HL-60 (cell line): ENCODE data around the gene PIGR.
A peak's percentile ranks its signal among the peaks of the same experiment; 100 is the strongest.

ENCODE experiments used
- DNase-seq, 2 experiments: peaks; one replicate each; pipeline ENCODE4 v3.0.0-alpha.2; 2010 to 2020; ENCODE audit warnings: low read depth in 1 of 2, low spot score in 1 of 2
- H3K27ac ChIP-seq: fragments of 250-450 bp; sonication (Bioruptor Pico); replicated peaks from 2 replicates; pipeline ENCODE4 v1.5.1; 2020; ENCODE audit warnings: mild to moderate bottlenecking, moderate library complexity
- H3K27me3 ChIP-seq: fragments of 250-450 bp; sonication (Bioruptor Pico); 2 replicates; pipeline ENCODE4 v1.5.1; 2021; ENCODE audit warnings: mild to moderate bottlenecking, moderate library complexity; ENCODE audit not compliant: insufficient read depth, poor library complexity, severe bottlenecking
- H3K4me3 ChIP-seq: replicated peaks from 2 replicates; pipeline ENCODE4 v1.5.1; 2011; ENCODE audit warnings: mild to moderate bottlenecking, control low read depth, low read length; ENCODE audit not compliant: insufficient read depth
- GABPA ChIP-seq: IDR thresholded peaks from 2 replicates; pipeline ENCODE4 v1.6.1; 2012; ENCODE audit warnings: low read depth
- POLR2AphosphoS5 ChIP-seq: IDR thresholded peaks from 2 replicates; pipeline ENCODE4 v1.6.1; 2012; ENCODE audit warnings: low read depth
- SPI1 ChIP-seq: IDR thresholded peaks from 2 replicates; pipeline ENCODE4 v1.6.1; 2012; ENCODE audit warnings: low read depth, mild to moderate bottlenecking, borderline replicate concordance
- TF ChIP-seq, protein P1 (sequence below): IDR thresholded peaks from one replicate; pipeline ENCODE4 v1.5.1; 2011; ENCODE audit warnings: low read length, control low read depth, inconsistent platforms; ENCODE audit not compliant: insufficient read depth
- TF ChIP-seq, protein P2 (sequence below): IDR thresholded peaks from 2 replicates; pipeline ENCODE4 v1.6.1; 2012; ENCODE audit warnings: low read depth; ENCODE audit not compliant: insufficient replicate concordance

PIGR gene

GRCh38 chr1:206974140-206974539 is 27.9 kb upstream of the PIGR start:
- Histone ChIP-seq H3K4me3 (no peak overlapping the region), H3K27me3 (no peaks in the 10 kb centered on the region), H3K27ac (no peak overlapping the region)
- TF ChIP-seq POLR2AphosphoS5 (no peak), GABPA (no peak), SPI1 (no peak)
- TF ChIP-seq, protein P1, sequence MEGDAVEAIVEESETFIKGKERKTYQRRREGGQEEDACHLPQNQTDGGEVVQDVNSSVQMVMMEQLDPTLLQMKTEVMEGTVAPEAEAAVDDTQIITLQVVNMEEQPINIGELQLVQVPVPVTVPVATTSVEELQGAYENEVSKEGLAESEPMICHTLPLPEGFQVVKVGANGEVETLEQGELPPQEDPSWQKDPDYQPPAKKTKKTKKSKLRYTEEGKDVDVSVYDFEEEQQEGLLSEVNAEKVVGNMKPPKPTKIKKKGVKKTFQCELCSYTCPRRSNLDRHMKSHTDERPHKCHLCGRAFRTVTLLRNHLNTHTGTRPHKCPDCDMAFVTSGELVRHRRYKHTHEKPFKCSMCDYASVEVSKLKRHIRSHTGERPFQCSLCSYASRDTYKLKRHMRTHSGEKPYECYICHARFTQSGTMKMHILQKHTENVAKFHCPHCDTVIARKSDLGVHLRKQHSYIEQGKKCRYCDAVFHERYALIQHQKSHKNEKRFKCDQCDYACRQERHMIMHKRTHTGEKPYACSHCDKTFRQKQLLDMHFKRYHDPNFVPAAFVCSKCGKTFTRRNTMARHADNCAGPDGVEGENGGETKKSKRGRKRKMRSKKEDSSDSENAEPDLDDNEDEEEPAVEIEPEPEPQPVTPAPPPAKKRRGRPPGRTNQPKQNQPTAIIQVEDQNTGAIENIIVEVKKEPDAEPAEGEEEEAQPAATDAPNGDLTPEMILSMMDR: no peak
- TF ChIP-seq, protein P2, sequence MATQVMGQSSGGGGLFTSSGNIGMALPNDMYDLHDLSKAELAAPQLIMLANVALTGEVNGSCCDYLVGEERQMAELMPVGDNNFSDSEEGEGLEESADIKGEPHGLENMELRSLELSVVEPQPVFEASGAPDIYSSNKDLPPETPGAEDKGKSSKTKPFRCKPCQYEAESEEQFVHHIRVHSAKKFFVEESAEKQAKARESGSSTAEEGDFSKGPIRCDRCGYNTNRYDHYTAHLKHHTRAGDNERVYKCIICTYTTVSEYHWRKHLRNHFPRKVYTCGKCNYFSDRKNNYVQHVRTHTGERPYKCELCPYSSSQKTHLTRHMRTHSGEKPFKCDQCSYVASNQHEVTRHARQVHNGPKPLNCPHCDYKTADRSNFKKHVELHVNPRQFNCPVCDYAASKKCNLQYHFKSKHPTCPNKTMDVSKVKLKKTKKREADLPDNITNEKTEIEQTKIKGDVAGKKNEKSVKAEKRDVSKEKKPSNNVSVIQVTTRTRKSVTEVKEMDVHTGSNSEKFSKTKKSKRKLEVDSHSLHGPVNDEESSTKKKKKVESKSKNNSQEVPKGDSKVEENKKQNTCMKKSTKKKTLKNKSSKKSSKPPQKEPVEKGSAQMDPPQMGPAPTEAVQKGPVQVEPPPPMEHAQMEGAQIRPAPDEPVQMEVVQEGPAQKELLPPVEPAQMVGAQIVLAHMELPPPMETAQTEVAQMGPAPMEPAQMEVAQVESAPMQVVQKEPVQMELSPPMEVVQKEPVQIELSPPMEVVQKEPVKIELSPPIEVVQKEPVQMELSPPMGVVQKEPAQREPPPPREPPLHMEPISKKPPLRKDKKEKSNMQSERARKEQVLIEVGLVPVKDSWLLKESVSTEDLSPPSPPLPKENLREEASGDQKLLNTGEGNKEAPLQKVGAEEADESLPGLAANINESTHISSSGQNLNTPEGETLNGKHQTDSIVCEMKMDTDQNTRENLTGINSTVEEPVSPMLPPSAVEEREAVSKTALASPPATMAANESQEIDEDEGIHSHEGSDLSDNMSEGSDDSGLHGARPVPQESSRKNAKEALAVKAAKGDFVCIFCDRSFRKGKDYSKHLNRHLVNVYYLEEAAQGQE: no peak
- no peak for DNase-seq

- Histone ChIP-seq H3K27me3 (no peaks in the 10 kb centered on the region), H3K4me3 (no peak overlapping the region), H3K27ac (no peak overlapping the region)
- DNase-seq: no peak
- TF ChIP-seq SPI1: no peak
- TF ChIP-seq GABPA: no peak
- TF ChIP-seq POLR2AphosphoS5: no peak
- TF ChIP-seq, protein P2: no peak
- TF ChIP-seq, protein P1: no peak
Observed at GRCh38 chr1:206972728-206973127, 26.5 kb upstream of the PIGR start.

GRCh38 chr1:206971029-206971655 is 24.9 kb upstream of the PIGR start:
- no peaks in the 10 kb centered on the region for H3K27me3 ChIP-seq
- H3K4me3 ChIP-seq: no peak overlapping the region
- H3K27ac ChIP-seq: no peak overlapping the region
- TF ChIP-seq POLR2AphosphoS5 (no peak), SPI1 (peak; percentile 27; the same call in 1 of the 2 replicates), GABPA (no peak)
- TF ChIP-seq, protein P2: no peak
- TF ChIP-seq, protein P1: no peak
- peak; percentile 36 to 79 for DNase-seq
